ENCODE measurements around the gene FBRS.

Gene FBRS

GRCh38 chr16:30651124-30652004, 6.9 kb upstream of the FBRS start:
- Histone ChIP-seq H3K27me3 (no peaks in the 10 kb centered on the region), H3K4me1 (peaks cover 2% of the 10 kb centered on the region; the same call in 1 of the 2 replicates), H3K36me3 (0 out of 2 replicates have a peak, but pooled peaks cover 7% of the 10 kb centered on the region), H3K4me3 (ENCODE audit: low read depth, low read length) (peak overlapping the region; percentile 95), H3K9me3 (no peaks in the 10 kb centered on the region)
- DNase-seq: peak; percentile 79
- peak; percentile 45 for TF ChIP-seq CTCF (IDR thresholded peaks at IDR 0.05; ENCODE audit: low read depth, low read length)

- no peaks in the 10 kb centered on the region for H3K27me3 ChIP-seq
- H3K4me3 ChIP-seq (ENCODE audit: low read depth, low read length): peak overlapping the region; percentile 95
- peaks cover 2% of the 10 kb centered on the region; the same call in 1 of the 2 replicates for H3K4me1 ChIP-seq
- no peak for DNase-seq
- TF ChIP-seq CTCF (IDR thresholded peaks at IDR 0.05; ENCODE audit: low read depth, low read length): no peak
- no peaks in the 10 kb centered on the region for H3K9me3 ChIP-seq
- H3K36me3 ChIP-seq: 0 out of 2 replicates have a peak, but pooled peaks cover 7% of the 10 kb centered on the region
Observed at GRCh38 chr16:30652005-30652296, 6.3 kb upstream of the FBRS start.

- no peak overlapping the region; the same call in 1 of the 2 replicates for H3K4me3 ChIP-seq (ENCODE audit: low read depth, low read length)
- H3K27me3 ChIP-seq: no peaks in the 10 kb centered on the region
- DNase-seq: no peak
- TF ChIP-seq CTCF (IDR thresholded peaks at IDR 0.05; ENCODE audit: low read depth, low read length): no peak
- H3K4me1 ChIP-seq: peaks cover 5% of the 10 kb centered on the region; the same call in 1 of the 2 replicates
- H3K36me3 ChIP-seq: 0 out of 2 replicates have a peak, but pooled peaks cover 7% of the 10 kb centered on the region
- H3K9me3 ChIP-seq: no peaks in the 10 kb centered on the region
Observed at GRCh38 chr16:30652718-30653117, 5.5 kb upstream of the FBRS start.

- peaks cover 5% of the 10 kb centered on the region; the same call in 1 of the 2 replicates for H3K4me1 ChIP-seq
- no peak for DNase-seq
Observed at GRCh38 chr16:30654856-30655255, 3.4 kb upstream of the FBRS start.

GRCh38 chr16:30655815-30656347, 2.4 kb upstream of the FBRS start:
- Histone ChIP-seq H3K27me3 (no peaks in the 10 kb centered on the region), H3K4me1 (0 out of 2 replicates have a peak, but pooled peaks cover 3% of the 10 kb centered on the region), H3K36me3 (0 out of 2 replicates have a peak, but pooled peaks cover 7% of the 10 kb centered on the region), H3K9me3 (no peaks in the 10 kb centered on the region), H3K4me3 (ENCODE audit: low read depth, low read length) (no peak overlapping the region)
- no peak for TF ChIP-seq CTCF (IDR thresholded peaks at IDR 0.05; ENCODE audit: low read depth, low read length)
- no peak for DNase-seq

More at GRCh38 chr16:30654856-30655255, 3.4 kb upstream of the FBRS start:
- H3K4me3 ChIP-seq (ENCODE audit: low read depth, low read length): no peak overlapping the region
- TF ChIP-seq CTCF (IDR thresholded peaks at IDR 0.05; ENCODE audit: low read depth, low read length): no peak
- 0 out of 2 replicates have a peak, but pooled peaks cover 7% of the 10 kb centered on the region for H3K36me3 ChIP-seq
- H3K9me3 ChIP-seq: no peaks in the 10 kb centered on the region
- H3K27me3 ChIP-seq: no peaks in the 10 kb centered on the region

GRCh38 chr16:30656388-30656787, 1.8 kb upstream of the FBRS start:
- no peaks in the 10 kb centered on the region for H3K9me3 ChIP-seq
- H3K4me1 ChIP-seq: 0 out of 2 replicates have a peak, but pooled peaks cover 3% of the 10 kb centered on the region
- no peak overlapping the region for H3K4me3 ChIP-seq (ENCODE audit: low read depth, low read length)
- H3K27me3 ChIP-seq: no peaks in the 10 kb centered on the region
- no peak for TF ChIP-seq CTCF (IDR thresholded peaks at IDR 0.05; ENCODE audit: low read depth, low read length)
- H3K36me3 ChIP-seq: 0 out of 2 replicates have a peak, but pooled peaks cover 7% of the 10 kb centered on the region
- DNase-seq: no peak
